ENCODE results near the gene GABRB2.

- no peak for TF ChIP-seq CTCF (IDR thresholded peaks at IDR 0.05)
- no peak for TF ChIP-seq POLR2A (IDR thresholded peaks at IDR 0.05)
Measured at GRCh38 chr5:161546095-161546469, 443 bp downstream of the GABRB2 start.
